Vagina (tissue), 2 donors: ENCODE data around the gene TMEM30B.

ENCODE experiments used
- CTCF ChIP-seq, 3 experiments: fragments of 450-650 bp in 2 of 3; fragments of 200-600 bp in 1 of 3; sonication (generic) in 1 of 3; IDR thresholded peaks; one replicate each; pipeline ENCODE4 v1.5.1; 2017 to 2019; ENCODE audit warnings: antibody characterized with exemption in 3 of 3, mild to moderate bottlenecking in 2 of 3, moderate library complexity in 2 of 3
- POLR2A ChIP-seq, 2 donors: fragments of 450-650 bp; IDR thresholded peaks; one replicate each; pipeline ENCODE4 v1.6.1; 2017; ENCODE audit warnings: antibody characterized with exemption in 2 of 2, mild to moderate bottlenecking in 2 of 2, moderate library complexity in 2 of 2
- POLR2AphosphoS5 ChIP-seq, 2 donors: sonication (generic); formaldehyde crosslinking; IDR thresholded peaks; one replicate each; pipeline ENCODE4 v1.9.0; 2017; ENCODE audit warnings: antibody characterized with exemption in 2 of 2, mild to moderate bottlenecking in 2 of 2, low read depth in 1 of 2; ENCODE audit not compliant: insufficient read depth in 1 of 2

GRCh38 chr14:61329478-61330051, 48.4 kb upstream of the TMEM30B start:
- no peak for TF ChIP-seq CTCF (IDR thresholded peaks at IDR 0.05)
- TF ChIP-seq POLR2A (IDR thresholded peaks at IDR 0.05), result no peak
- TF ChIP-seq POLR2AphosphoS5 (IDR thresholded peaks at IDR 0.05; ENCODE audit: insufficient read depth in 1 of 2, low read depth in 1 of 2), result no peak
